Choroid plexus epithelial cell (primary cell): ENCODE measurements around the gene PLAGL1.
A peak's percentile ranks its signal among the peaks of the same experiment; 100 is the strongest.

Source experiments
- DNase-seq: peaks from one replicate; pipeline ENCODE4 v3.0.0-alpha.2; 2010; ENCODE audit warnings: low read depth
- H3K4me3 ChIP-seq: 2 replicates; pipeline ENCODE4 v1.5.1; 2011; ENCODE audit warnings: low read depth, mild to moderate bottlenecking, control low read depth, low read length, moderate library complexity
- CTCF ChIP-seq: conservative IDR thresholded peaks from 2 replicates; pipeline ENCODE4 v1.5.1; 2011; ENCODE audit warnings: low read depth, mild to moderate bottlenecking, control low read depth, inconsistent platforms, low read length, moderate library complexity

The PLAGL1 gene

GRCh38 chr6:143973097-143973966 lies 34.7 kb downstream of the PLAGL1 start:
- no peak for TF ChIP-seq CTCF
- no peak overlapping the region for H3K4me3 ChIP-seq
- no peak for DNase-seq

- DNase-seq = peak; percentile 25
- no peak overlapping the region for H3K4me3 ChIP-seq
- TF ChIP-seq CTCF = no peak
Measured at GRCh38 chr6:143971482-143972205, 36.4 kb downstream of the PLAGL1 start.

GRCh38 chr6:143970456-143971218 lies 37.4 kb downstream of the PLAGL1 start:
- TF ChIP-seq CTCF = no peak
- no peak overlapping the region for H3K4me3 ChIP-seq
- DNase-seq = no peak

GRCh38 chr6:143969077-143969476 lies 39.0 kb downstream of the PLAGL1 start:
- H3K4me3 ChIP-seq = no peak overlapping the region
- TF ChIP-seq CTCF = no peak
- no peak for DNase-seq

- peak; percentile 78 for DNase-seq
Measured at GRCh38 chr6:143967706-143968376, 40.2 kb downstream of the PLAGL1 start.

More at GRCh38 chr6:143967706-143968376, 40.2 kb downstream of the PLAGL1 start:
- no peak overlapping the region for H3K4me3 ChIP-seq
- no peak for TF ChIP-seq CTCF
